Spleen (tissue), 7 donors: ENCODE measurements around the gene CER1.

ENCODE experiments used
- CTCF ChIP-seq, 11 experiments: fragments of 200-600 bp in 7 of 11; fragments of 450-650 bp in 4 of 11; sonication (generic) in 4 of 11; IDR thresholded peaks in 8 of 11; conservative IDR thresholded peaks in 3 of 11; 1 replicate in 7 of 11; 2 replicates in 4 of 11; pipeline versions ENCODE4 v1.4.0 to v1.8.0; 2016 to 2021; ENCODE audit warnings: antibody characterized with exemption in 11 of 11, inconsistent platforms in 4 of 11, mild to moderate bottlenecking in 1 of 11
- POLR2A ChIP-seq, 3 donors: fragments of 450-650 bp; IDR thresholded peaks; one replicate each; pipeline ENCODE4 v1.5.1; 2017; ENCODE audit warnings: antibody characterized with exemption in 3 of 3, mild to moderate bottlenecking in 1 of 3
- donor health status: DM: no; HTN: no; CAD: no; lungs with moderate emphysema.
- donor health status: DM: no; HTN: no; CAD: no.
- donor health status: DM: no; HTN: no; CAD: no.

- no peak for TF ChIP-seq CTCF (IDR thresholded peaks at IDR 0.05 in 8 of 11, conservative IDR thresholded peaks at IDR 0.05 in 3 of 11)
- TF ChIP-seq POLR2A (IDR thresholded peaks at IDR 0.05) = no peak
Measured at GRCh38 chr9:14702200-14702720, 20.3 kb downstream of the CER1 start.
